GM19043 (cell line): ENCODE results near the gene CIT.

Experiments used
- ATAC-seq: cut with Tn5 transposase; IDR thresholded peaks from one replicate; pipeline ENCODE4 v1.9.1; 2021; ENCODE audit warnings: low read depth; ENCODE audit not compliant: unreplicated experiment

CIT gene

GRCh38 chr12:119683413-119683812 is 193.7 kb downstream of the CIT start:
- ATAC-seq, result no peak

GRCh38 chr12:119682639-119683252 is 194.4 kb downstream of the CIT start:
- no peak for ATAC-seq

GRCh38 chr12:119681728-119682638 is 195.1 kb downstream of the CIT start:
- ATAC-seq, result peak; percentile 56

GRCh38 chr12:119681111-119681510 is 196.0 kb downstream of the CIT start:
- ATAC-seq, result no peak

- no peak for ATAC-seq
Observed at GRCh38 chr12:119679490-119679889, 197.6 kb downstream of the CIT start.

GRCh38 chr12:119679081-119679480 is 198.0 kb downstream of the CIT start:
- no peak for ATAC-seq

- no peak for ATAC-seq
Observed at GRCh38 chr12:119678459-119678858, 198.7 kb downstream of the CIT start.

- ATAC-seq, result no peak
Observed at GRCh38 chr12:119676573-119676972, 200.5 kb downstream of the CIT start.

GRCh38 chr12:119676022-119676421 is 201.1 kb downstream of the CIT start:
- no peak for ATAC-seq

- ATAC-seq, result no peak
Observed at GRCh38 chr12:119674560-119674959, 202.6 kb downstream of the CIT start.

- ATAC-seq, result no peak
Observed at GRCh38 chr12:119673634-119674033, 203.5 kb downstream of the CIT start.

GRCh38 chr12:119672194-119672593 is 204.9 kb downstream of the CIT start:
- no peak for ATAC-seq

- ATAC-seq, result no peak
Observed at GRCh38 chr12:119671070-119671469, 206.1 kb downstream of the CIT start.

- no peak for ATAC-seq
Observed at GRCh38 chr12:119669744-119670472, 207.2 kb downstream of the CIT start.

- ATAC-seq, result no peak
Observed at GRCh38 chr12:119668324-119668841, 208.7 kb downstream of the CIT start.

GRCh38 chr12:119667577-119668323 is 209.4 kb downstream of the CIT start, which contains the start of gene PRKAB1:
Gene PRKAB1, plus strand, starts transcription at chr12:119668133. Its CDS starts 112 bp downstream, at chr12:119668245.
- ATAC-seq, result peak; percentile 91

- ATAC-seq, result peak; percentile 13
Observed at GRCh38 chr12:119666900-119667576, 210.1 kb downstream of the CIT start.

GRCh38 chr12:119666226-119666795 is 210.8 kb downstream of the CIT start:
- no peak for ATAC-seq

- ATAC-seq, result no peak
Observed at GRCh38 chr12:119665164-119665929, 211.8 kb downstream of the CIT start.
